ENCODE data around the gene DNAJA4.

The DNAJA4 gene

GRCh38 chr15:78317145-78317836 is 52.9 kb downstream of the DNAJA4 start:
- DNase-seq = peak; percentile 42

- DNase-seq = no peak
Measured at GRCh38 chr15:78319588-78319987, 55.2 kb downstream of the DNAJA4 start.

GRCh38 chr15:78320183-78320582 is 55.8 kb downstream of the DNAJA4 start:
- DNase-seq = peak; percentile 73

- DNase-seq = peak; percentile 45
Measured at GRCh38 chr15:78321041-78321570, 56.7 kb downstream of the DNAJA4 start.

- DNase-seq = peak; percentile 39
Measured at GRCh38 chr15:78321786-78322185, 57.4 kb downstream of the DNAJA4 start.

GRCh38 chr15:78322243-78322642 is 57.9 kb downstream of the DNAJA4 start:
- peak; percentile 86 for DNase-seq

- peak; percentile 94 for DNase-seq
Measured at GRCh38 chr15:78322724-78323521, 58.6 kb downstream of the DNAJA4 start.

GRCh38 chr15:78323693-78324092 is 59.3 kb downstream of the DNAJA4 start:
- no peak for DNase-seq

GRCh38 chr15:78324144-78324543 is 59.8 kb downstream of the DNAJA4 start:
- no peak for DNase-seq

GRCh38 chr15:78325092-78325843 is 60.9 kb downstream of the DNAJA4 start:
- peak; percentile 68 for DNase-seq

- no peak for DNase-seq
Measured at GRCh38 chr15:78327466-78327865, 63.1 kb downstream of the DNAJA4 start.

GRCh38 chr15:78329625-78330024 is 65.3 kb downstream of the DNAJA4 start:
- peak; percentile 2 for DNase-seq
